GM18858 (cell line): Measurements from ENCODE around the gene GLS.
"Not testable (repeated sequence)": the region's sequence is repeated elsewhere in the genome, so short reads cannot be mapped to it uniquely, and the experiment has no call there.

Experiments used
- ATAC-seq: cut with Tn5 transposase; IDR thresholded peaks from one replicate; pipeline ENCODE4 v1.9.1; 2021; ENCODE audit not compliant: unreplicated experiment

The GLS gene

GRCh38 chr2:190929919-190930318, 49.3 kb downstream of the GLS start:
- ATAC-seq = no peak

- no peak for ATAC-seq
Measured at GRCh38 chr2:190930411-190930810, 49.8 kb downstream of the GLS start.

- no peak for ATAC-seq
Measured at GRCh38 chr2:190932514-190932913, 51.9 kb downstream of the GLS start.

DNA sequence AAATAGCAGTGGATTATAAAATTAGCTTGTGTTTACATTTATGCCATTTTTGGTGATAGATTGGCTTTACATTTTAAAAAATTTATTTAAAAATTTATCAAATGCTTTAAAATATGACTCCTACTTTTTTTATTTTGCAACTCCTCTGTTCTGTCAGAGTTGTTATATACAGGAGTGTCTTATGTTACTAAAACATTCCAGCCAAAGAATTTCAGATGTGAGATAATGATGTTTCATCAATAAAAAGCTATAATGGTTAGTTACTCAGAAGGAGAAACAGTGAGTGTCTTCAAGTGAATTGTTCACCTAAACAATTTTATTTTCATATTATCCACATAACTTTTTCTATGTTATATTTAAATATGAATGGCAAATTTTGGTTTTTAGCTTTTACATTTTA, 52.7 kb downstream of the GLS start:
- ATAC-seq = no peak

DNA sequence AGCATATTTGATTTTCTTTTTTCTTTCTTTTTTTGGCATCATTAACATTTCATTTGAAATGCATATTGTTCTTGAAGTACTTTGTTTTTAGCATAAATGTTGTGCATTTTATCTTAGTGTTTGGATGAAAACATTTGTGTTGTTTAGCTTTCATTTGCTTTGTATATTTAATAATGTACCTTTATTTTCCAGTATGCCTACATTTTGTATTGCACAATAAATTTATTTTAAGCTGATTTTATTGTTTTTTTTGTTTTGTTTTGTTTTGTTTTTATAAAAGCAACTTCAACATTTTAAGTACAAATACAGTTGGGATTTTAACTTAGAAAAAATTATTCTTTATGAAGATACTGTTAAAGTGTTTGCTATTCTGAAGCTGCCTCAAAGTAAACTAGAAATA, 54.4 kb downstream of the GLS start:
- no peak for ATAC-seq

DNA sequence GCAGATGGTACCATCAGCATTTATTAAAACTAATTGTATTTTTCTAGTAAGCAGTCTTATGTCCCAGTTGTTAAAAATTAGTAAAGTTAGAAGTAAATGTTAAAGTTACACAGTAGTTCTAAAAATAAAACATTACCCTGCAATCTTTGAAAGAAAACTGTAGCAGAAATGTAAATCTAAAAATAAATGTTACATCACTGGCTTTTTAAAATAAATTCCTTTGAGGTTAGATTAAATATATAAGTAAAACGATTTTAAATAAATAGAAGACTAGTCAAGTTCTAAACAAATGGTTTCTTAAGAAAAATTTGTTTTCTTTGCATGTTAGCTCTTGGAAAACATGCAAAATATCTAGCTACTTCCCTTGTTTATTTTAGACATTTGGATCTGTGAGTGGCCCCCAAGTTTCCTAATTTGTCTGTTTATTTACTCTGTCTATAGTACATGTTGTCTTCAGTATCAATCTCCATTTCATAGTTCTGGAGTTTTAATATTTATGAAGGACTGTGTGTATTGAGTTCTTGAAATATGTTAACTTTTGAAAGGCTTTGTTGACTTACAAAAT, 58.2 kb downstream of the GLS start:
- no peak for ATAC-seq

DNA sequence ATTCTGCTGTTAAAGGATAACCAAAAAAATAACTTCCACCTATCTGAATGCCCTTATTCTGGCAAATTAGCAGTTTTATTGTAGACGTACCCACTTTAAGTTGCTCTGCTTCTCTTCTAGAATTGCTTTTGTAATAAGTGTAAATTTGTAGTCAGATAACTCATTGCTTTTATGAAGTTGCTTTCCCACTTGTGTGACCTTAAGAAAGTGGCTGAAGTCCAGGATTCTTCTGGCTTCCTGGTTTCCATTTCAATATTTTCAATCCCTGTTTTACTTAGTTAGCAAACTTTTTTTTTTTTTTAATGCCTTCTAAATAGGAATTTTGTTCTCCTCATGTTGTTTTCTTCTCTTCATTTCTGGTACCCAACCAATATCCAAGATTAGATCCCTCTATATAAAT, 59.8 kb downstream of the GLS start:
- ATAC-seq = no peak

- ATAC-seq = no peak
Measured at GRCh38 chr2:190941571-190941970, 61.0 kb downstream of the GLS start.

DNA sequence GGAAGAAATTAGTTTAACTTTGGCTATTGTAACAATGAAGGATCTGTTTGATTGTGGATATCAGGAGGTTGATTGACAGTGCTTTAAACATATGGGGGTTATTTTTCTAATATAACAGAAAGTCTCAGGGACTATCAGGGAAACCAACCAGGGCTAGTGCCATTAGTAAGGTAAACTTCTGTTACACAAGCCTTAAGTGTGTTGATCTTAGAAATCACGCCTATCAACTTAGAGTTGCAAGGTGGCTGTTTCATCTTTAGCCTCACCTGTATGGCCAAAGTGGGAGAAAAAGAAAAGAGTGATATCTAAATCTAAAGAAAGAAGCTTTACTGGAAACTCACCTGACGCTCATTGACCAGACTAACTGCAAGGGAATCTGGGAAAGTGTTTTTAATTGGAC, 62.1 kb downstream of the GLS start:
- no peak for ATAC-seq

DNA sequence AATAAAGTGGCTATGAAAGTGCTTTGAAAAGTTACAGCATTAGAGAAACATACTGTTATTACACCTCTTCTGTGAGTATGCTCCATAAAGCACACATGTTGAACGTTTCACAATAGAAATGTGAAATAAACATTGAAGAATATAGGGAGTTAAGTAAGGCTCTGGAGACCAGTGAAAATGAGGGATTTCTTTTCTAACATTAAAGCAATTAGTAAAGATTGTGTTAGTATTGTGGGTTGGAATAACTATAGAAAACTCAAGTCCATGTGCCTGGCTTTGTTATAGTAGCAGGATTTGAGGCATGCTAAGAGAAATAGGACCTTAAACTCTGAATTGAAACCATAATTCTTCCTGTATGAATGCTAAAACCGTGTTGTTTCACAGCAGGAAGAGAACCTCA, 63.1 kb downstream of the GLS start:
- ATAC-seq = no peak

DNA sequence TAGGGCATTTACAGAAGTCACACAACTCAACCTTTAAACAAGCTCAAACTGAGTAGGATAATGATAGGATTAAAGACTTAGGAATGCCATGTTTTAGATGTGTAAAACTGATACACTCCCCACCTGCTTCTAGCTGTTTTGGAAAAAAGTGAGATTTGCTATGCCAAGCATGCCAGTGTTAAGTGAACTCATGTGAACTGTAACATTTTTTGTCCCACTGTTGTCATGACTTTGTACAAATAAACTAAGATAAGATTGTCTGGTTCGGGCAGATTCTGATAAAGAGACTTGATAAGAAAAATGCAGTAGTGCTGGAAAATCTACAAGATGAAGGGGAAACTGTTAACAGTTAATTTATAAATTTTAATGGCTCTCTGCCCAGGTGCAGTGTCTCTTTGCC, 66.5 kb downstream of the GLS start:
- ATAC-seq = no peak

- ATAC-seq = peak; percentile 67
Measured at GRCh38 chr2:190947711-190948251, 67.2 kb downstream of the GLS start.

DNA sequence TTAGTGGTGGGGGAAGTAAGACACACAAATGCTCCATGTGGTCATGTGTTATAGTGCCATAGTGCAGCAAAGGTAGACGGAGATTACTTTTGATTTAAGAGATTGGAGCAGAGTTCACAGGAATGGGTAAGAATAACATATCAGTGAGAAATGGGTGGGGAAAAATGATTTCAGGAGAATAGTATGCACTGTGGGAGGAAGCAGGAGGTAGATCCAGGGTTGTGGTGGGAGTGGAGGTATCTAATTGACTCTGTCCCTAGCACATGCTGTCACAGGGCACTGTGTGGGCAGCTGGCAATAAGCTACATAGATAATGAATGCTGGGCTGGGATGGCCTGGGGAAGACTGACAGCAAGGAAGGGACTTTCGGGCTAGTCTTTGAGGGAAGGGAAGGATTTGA, 68.0 kb downstream of the GLS start:
- no peak for ATAC-seq

DNA sequence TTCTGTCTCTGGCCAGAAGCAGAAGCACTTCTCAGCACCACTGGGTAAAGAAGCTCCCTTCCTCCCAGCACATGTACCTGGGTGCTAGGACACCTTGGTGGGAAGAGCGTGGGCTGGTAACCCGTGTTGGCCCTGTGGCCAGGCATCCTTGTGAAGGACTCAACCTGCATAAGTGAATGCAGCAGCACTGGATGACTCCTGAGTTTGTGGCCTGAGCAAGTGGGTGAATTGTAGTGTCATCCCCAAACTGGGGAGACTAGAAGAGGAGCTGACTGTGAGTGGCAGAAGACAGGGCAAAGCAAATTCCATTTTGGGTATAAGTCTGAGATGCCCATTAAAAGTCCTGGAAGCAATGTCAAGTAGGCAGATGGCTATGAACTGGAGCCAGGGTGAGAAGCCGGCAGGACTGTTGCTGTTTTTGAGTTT, 70.0 kb downstream of the GLS start:
- no peak for ATAC-seq

DNA sequence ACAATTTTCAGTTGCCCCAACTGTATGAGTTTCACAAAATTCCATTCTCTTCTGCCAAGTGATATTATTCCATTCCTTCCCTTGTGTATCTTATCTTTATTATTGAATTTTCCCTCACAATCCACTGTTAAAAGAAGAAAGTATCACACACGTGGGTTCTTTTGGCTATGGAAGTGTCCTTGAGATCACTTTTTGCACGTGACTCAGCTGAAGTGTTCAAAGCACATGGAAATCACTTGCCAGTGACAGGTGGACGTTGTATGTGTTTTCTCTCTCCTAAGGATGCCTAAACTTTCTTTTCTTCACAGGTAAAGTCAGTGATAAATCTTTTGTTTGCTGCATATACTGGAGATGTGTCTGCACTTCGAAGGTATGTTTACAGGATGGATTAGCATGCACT, 72.6 kb downstream of the GLS start:
- ATAC-seq = no peak

GRCh38 chr2:190959911-190960788, 79.5 kb downstream of the GLS start:
- ATAC-seq = no peak

DNA sequence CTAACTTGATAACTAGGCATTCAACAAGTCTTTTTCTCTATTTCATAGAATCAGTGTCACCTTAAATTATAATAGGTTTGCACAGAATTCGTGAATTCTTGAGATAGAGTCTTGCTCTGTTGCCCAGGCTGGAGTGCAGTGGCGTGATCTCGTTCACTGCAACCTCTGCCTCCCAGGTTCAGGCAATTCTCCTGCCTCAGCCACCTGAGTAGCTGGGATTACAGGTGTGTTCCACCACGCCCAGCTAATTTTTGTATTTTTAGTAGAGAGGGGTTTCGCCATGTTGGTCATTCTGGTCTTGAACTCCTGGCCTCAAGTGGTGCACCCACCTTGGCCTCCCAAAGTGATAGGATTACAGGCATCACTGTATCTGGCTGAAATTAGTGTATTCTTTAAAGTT, 80.5 kb downstream of the GLS start:
- ATAC-seq = not testable (repeated sequence)

- ATAC-seq = no peak
Measured at GRCh38 chr2:190961918-190962487, 81.4 kb downstream of the GLS start.

- no peak for ATAC-seq
Measured at GRCh38 chr2:190963088-190963487, 82.5 kb downstream of the GLS start.

- ATAC-seq = no peak
Measured at GRCh38 chr2:190964170-190964795, 83.7 kb downstream of the GLS start.

DNA sequence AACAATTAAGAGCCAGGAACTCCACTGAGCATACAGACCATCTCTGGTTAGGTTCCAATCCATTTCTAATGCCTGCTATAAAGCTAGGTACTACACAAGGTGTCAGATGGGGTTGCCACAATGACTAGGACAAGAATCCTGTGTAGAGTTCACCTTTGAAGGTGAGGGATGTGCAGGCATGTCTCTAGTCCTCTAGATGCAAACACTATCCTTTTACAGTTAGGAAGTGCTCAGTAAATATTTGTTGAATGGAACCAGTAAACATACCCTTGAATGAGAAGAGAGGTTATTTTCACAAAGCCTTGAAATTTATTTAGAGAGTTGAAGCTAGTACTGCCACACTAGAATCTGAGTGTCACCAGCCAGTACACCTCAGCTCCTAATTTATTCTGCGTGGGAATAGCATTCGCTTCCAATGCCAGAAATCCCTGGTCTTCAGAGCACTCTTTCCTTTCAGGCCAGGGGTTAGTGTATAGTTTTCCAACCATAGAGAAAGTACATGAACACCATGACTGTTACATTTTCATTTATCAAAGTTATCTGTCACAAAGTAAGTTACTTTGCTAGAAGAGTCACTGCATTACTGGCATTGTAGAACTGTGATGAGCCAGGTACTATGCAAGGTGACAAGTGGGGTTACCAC, 85.1 kb downstream of the GLS start:
- ATAC-seq = no peak
